Activated T-cell treated with anti-CD3 and anti-CD28 coated beads, Interleukin-2, amount 50 U/mL, for 1 hour (primary cell): ENCODE measurements around the gene HEPHL1.
"Not testable (repeated sequence)": the region's sequence is repeated elsewhere in the genome, so short reads cannot be mapped to it uniquely, and the experiment has no call there.

ENCODE experiments used
- DNase-seq: peaks from one replicate; pipeline ENCODE4 v3.0.0-alpha.2; 2020

The HEPHL1 gene

DNA sequence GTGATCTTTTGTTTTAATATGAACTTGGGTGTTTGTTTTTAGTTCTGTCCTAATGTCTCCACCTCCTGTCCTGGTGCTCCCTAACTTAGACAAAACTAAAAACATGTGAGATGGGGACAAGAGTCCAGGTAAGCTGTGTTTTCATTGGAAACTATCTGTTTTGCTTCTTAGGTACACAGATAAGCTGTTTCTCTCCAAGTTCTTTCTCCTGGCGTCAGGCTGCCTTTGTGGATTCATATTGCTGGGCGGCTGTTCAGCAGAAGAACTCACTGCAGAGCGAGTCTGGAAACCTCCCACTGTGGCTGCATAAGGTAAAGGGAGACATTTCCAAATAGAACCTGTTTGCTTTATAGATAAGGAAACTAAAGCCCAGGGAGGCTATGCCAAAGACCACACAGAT lies 132.2 kb downstream of the HEPHL1 start:
- no peak for DNase-seq

- DNase-seq: no peak
Measured at GRCh38 chr11:94154095-94154856, 133.1 kb downstream of the HEPHL1 start.

GRCh38 chr11:94157339-94157738 lies 136.2 kb downstream of the HEPHL1 start:
- not testable (repeated sequence) for DNase-seq
